HG02938 (cell line): Measurements from ENCODE around the gene ZNHIT3.
A peak's percentile ranks its signal among the peaks of the same experiment; 100 is the strongest.

Experiments
- ATAC-seq: cut with Tn5 transposase; IDR thresholded peaks from one replicate; pipeline ENCODE4 v1.9.1; 2021; ENCODE audit warnings: mild to moderate bottlenecking, moderate library complexity; ENCODE audit not compliant: unreplicated experiment

Gene ZNHIT3

GRCh38 chr17:36509272-36509985 is 22.9 kb downstream of the ZNHIT3 start:
- ATAC-seq: no peak

- no peak for ATAC-seq
Measured at GRCh38 chr17:36510636-36511035, 24.2 kb downstream of the ZNHIT3 start.

GRCh38 chr17:36511216-36511615 is 24.7 kb downstream of the ZNHIT3 start:
- no peak for ATAC-seq

- no peak for ATAC-seq
Measured at GRCh38 chr17:36512641-36513040, 26.2 kb downstream of the ZNHIT3 start.

GRCh38 chr17:36514856-36515255 is 28.4 kb downstream of the ZNHIT3 start:
- ATAC-seq: no peak

- ATAC-seq: no peak
Measured at GRCh38 chr17:36515837-36516236, 29.4 kb downstream of the ZNHIT3 start.

GRCh38 chr17:36523113-36523512 is 36.6 kb downstream of the ZNHIT3 start:
- ATAC-seq: no peak

- no peak for ATAC-seq
Measured at GRCh38 chr17:36524428-36524876, 38.0 kb downstream of the ZNHIT3 start.

GRCh38 chr17:36525113-36525512 is 38.6 kb downstream of the ZNHIT3 start:
- no peak for ATAC-seq

- ATAC-seq: no peak
Measured at GRCh38 chr17:36525888-36526287, 39.4 kb downstream of the ZNHIT3 start.

- no peak for ATAC-seq
Measured at GRCh38 chr17:36527621-36528250, 41.3 kb downstream of the ZNHIT3 start.

- ATAC-seq: no peak
Measured at GRCh38 chr17:36529121-36529520, 42.6 kb downstream of the ZNHIT3 start.

GRCh38 chr17:36532435-36532975 is 46.0 kb downstream of the ZNHIT3 start:
- no peak for ATAC-seq

GRCh38 chr17:36533935-36534839 is 47.7 kb downstream of the ZNHIT3 start:
- peak; percentile 35 for ATAC-seq

- peak; percentile 65 for ATAC-seq
Measured at GRCh38 chr17:36534840-36535668, 48.6 kb downstream of the ZNHIT3 start, which contains the start of the genes MYO19 and PIGW. Gene MYO19, minus strand, starts transcription at chr17:36534868. Its CDS starts 2,330 bp downstream, at chr17:36532538. Gene PIGW, plus strand, starts transcription at chr17:36534987. Its CDS starts 2,115 bp downstream, at chr17:36537102.

- peak; percentile 15 for ATAC-seq
Measured at GRCh38 chr17:36535669-36536081, 49.2 kb downstream of the ZNHIT3 start.

GRCh38 chr17:36540696-36541095 is 54.2 kb downstream of the ZNHIT3 start:
- ATAC-seq: no peak

GRCh38 chr17:36542755-36543154 is 56.3 kb downstream of the ZNHIT3 start:
- no peak for ATAC-seq

- peak; percentile 5 for ATAC-seq
Measured at GRCh38 chr17:36544044-36544306, 57.5 kb downstream of the ZNHIT3 start.
